Right renal cortex interstitium (tissue), 3 donors: ENCODE measurements around the gene CALN1. TPM values are rescaled to one million over a fixed set of nuclear protein-coding genes. Genes with fewer than 3 reads are reported as not detected.
"Not testable (repeated sequence)": the region's sequence is repeated elsewhere in the genome, so short reads cannot be mapped to it uniquely, and the experiment has no call there.

Experiments used
- DNase-seq, 3 donors: peaks; one replicate each; pipeline ENCODE4 v3.0.0-alpha.2; 2013; ENCODE audit warnings: low read depth in 3 of 3, low spot score in 2 of 3
- polyA plus RNA-seq, 3 donors: library from polyadenylated mRNA; unstranded; fragments of 120-200 nt; gene quantifications; one replicate each; pipeline ENCODE4 v1.2.1, GENCODE V29; 2013; ENCODE audit not compliant: insufficient read length in 3 of 3

The CALN1 gene
- polyA plus RNA-seq, 3 donors: 0.53 to 0.83 (median 0.61) TPM

DNA sequence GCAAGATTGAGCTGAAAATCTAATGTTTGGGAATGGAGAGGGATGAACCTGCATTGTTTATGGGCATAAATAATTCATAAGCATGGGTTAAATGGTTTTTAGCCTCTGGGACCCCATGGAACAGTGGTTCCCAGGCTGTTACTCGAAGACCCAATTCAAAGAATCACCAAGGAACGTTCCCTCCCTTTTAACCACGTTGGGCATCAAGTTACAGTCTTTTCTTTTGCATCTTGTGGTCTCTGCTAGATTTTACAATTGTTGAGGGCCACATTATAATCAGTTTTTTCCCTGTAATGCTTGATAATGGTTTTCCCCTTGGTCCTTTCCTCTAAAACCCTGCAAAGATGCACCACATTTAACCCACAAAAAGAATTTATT is 2.5 kb downstream of the CALN1 start:
- no peak for DNase-seq

- no peak for DNase-seq
Observed at GRCh38 chr7:72408966-72409637, 3.0 kb downstream of the CALN1 start.

GRCh38 chr7:72406820-72407403 is 5.2 kb downstream of the CALN1 start:
- no peak for DNase-seq

DNA sequence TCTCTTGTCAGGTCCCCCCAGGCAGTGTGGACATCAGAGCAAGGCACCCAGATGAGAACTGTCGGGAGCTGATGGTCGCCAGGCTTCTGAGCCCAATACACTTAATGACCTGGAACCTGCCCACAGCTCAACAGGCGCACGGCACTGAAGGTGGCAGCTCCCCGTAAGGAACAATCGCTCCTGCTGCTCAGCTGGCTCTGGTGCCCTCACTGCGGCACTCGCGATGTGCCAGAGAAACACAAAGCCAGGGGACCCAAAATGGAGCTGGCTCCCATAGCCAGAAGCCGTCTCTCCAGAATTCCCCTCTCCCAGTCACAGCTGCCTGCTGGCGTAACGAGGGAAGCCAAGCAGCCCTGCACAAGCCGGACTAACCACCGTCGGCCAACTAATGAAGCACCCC is 6.3 kb downstream of the CALN1 start:
- no peak for DNase-seq

GRCh38 chr7:72405418-72405817 is 6.7 kb downstream of the CALN1 start:
- DNase-seq: no peak

- no peak for DNase-seq
Observed at GRCh38 chr7:72404743-72405142, 7.4 kb downstream of the CALN1 start.

GRCh38 chr7:72403458-72404076 is 8.6 kb downstream of the CALN1 start:
- no peak for DNase-seq

- DNase-seq: no peak
Observed at GRCh38 chr7:72394016-72394415, 18.1 kb downstream of the CALN1 start.

GRCh38 chr7:72391821-72392377 is 20.2 kb downstream of the CALN1 start:
- DNase-seq: no peak

- no peak for DNase-seq
Observed at GRCh38 chr7:72386118-72386517, 26.0 kb downstream of the CALN1 start.

- no peak for DNase-seq
Observed at GRCh38 chr7:72362246-72362645, 49.9 kb downstream of the CALN1 start.

- no peak for DNase-seq
Observed at GRCh38 chr7:72345208-72345727, 66.9 kb downstream of the CALN1 start.

DNA sequence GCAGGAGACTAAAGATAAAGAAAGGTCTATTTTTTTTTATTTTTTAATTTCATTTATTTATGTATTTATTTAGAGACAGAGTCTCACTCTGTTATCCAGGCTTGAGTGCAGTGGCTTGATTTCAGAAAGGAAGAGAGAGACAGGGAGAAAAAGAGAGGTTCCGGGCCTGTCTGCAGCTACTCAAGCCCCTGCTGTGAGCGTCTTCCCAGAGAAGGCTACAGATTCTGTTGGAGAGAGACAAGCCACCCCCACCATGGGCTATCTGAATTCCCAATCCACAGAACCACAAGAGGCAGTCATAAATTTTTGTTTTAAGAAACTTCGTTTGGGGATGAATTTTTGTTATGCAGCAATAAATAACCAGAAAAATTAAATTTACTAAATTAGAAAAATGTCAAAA is 68.1 kb downstream of the CALN1 start:
- DNase-seq: no peak

DNA sequence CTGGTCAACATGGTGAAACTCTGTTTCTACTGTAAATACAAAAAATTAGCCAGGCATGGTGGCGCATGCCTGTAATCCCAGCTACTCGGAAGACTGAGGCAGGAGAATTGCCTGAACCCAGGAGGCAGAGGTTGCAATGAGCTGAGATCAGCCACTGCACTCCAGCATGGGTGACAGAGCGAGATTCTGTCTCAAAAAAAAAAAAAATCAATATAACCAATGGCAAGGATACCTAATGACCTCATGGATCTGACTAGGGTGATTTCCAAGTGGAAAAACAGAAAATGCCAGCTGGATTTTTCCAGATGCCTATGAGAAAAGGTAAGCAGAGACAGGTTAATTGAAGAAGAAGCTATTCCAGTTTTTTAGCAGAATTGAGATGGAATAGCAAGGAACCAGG is 68.8 kb downstream of the CALN1 start:
- DNase-seq: not testable (repeated sequence)

GRCh38 chr7:72337390-72338167 is 74.6 kb downstream of the CALN1 start:
- DNase-seq: no peak

DNA sequence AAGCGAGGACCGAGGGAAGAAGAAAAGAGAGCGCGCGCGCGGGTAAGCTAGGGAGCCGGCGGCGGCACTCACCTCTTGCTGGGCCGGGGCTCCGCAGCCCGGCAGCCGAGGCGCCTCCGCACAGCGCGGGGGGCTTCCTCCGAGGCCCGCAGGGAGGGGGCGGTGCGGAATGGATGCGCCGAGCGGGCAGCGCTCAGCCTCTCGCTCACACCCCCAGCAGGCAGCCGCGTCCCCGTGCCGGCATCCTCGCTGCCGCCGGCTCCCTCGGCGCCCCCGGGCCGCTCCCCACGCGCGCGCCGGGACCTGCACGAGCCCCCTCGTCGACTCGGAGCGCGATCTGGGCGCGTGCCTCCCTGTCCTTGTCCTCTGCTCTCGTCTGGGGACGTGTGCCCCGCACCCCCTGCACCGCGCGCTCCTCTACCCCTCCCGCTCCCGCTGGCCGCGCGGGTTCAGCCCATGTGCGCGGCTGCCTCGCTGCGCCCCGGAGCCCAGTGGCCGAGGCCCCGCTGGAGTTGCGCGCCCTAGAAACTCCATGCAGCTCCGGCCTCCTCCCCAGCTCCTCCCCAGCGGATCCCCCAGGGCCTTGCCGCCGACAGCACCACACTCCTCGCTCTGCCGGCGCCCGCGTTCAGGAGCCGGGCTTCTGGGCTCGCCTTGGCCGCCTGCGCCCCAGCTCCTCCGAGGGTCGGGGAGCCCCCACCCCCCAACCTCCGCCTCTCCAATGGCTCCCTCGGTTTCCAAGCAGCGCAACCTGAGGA is 75.3 kb downstream of the CALN1 start:
- no peak for DNase-seq

DNA sequence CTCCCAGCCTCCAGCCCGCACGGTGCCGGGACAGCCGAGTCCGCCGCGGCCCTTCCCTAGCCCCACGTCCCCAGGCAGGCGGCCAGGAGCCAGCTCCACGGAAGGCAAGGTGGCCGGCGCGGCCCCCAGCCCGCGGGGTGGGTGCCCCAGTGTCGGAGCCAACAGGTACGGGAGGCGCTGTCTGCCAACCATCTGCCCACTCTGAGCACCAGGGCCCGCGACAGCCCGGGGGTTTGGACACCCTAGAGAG is 75.8 kb downstream of the CALN1 start:
- no peak for DNase-seq

DNA sequence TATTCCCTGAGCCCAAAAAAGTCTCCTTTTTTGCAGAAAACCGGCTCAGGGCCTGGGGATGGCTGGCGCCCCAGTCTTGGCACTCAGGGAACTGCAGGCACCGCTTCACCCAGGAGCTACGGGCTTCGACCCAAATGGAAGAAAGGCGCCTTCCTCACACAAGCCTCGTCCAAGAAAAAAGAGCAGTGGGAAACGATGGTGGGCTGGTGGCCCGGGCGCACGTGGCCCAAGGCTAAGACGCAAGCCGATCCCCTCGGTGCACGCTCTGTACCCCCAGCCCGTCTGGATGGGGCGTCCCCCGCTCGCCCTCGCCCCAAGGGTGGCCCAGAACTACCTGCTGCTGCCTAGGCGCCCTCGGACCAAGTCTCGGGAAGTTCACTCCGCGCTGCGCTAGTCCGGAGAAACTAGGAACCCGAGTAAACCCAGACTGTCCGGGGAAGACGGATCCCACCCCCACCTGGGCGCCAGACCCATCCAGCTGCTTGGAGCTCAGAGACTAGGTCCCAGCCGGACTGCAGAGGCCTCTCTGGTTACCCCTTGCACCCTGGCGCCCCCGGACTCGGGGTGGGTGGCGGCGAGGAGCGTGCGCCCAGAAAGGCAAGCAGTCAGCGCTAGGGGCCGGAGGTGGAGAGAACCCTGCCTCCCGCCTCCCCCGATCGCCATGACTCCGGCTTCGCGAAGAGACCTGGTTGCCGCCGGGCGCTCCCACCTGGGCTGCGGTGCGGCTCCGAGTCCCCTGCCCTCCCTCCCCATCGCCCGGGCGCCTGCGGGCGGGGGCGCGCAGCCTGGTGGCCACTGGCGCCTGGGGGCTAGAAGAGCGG is 76.4 kb downstream of the CALN1 start:
- no peak for DNase-seq

DNA sequence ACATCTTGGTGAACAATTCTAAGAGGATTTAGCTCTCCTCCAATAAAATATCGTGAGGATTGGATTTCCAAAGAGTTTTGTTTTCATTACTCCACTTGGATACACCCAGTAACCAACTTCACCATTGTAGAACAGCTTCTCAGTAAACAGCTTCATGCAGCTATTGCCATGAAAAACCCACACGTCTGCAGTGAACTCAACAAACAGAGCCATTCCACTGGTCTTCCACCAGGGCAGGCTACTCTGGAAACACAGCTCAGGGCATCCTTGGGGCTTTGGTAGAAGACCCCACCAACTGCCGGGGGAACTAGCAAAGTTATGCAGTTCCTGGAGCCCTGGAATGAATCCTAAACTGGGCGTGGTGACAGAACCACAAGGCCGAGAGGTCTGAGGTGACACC is 77.4 kb downstream of the CALN1 start:
- DNase-seq: no peak

- DNase-seq: no peak
Observed at GRCh38 chr7:72334066-72334465, 78.1 kb downstream of the CALN1 start.
